ENCODE measurements around the gene AAK1.
"Not testable (repeated sequence)": the region's sequence is repeated elsewhere in the genome, so short reads cannot be mapped to it uniquely, and the experiment has no call there.

AAK1 gene

DNA sequence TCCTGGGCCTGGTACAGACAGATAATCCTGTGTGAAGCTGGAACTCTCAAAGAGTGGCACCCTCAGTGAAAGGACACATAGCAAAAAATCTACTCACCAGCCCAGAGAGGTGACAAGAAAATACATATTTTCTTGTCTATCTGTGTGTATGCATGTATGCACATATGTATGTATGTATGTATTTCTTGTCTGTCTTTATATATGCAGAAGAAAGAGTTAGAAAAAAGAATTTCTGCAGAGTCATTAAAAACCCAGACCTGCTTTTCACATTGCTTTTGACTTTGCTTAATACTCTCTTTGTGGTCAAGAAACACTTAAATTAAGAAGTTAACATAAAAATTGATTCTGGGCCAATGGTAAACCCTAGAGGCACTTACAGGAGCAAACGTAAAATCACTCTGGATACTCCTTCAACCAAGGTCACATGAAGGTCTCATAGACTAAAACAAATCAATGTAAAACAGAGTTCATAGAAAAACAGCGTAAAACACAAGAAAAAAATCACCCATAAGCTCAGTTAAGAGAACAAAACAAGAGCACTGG is 16.5 kb upstream of the AAK1 start:
- no peak for DNase-seq (ENCODE audit: low read depth)

- no peak for DNase-seq (ENCODE audit: low read depth)
Measured at GRCh38 chr2:69659349-69659748, 15.8 kb upstream of the AAK1 start.

DNA sequence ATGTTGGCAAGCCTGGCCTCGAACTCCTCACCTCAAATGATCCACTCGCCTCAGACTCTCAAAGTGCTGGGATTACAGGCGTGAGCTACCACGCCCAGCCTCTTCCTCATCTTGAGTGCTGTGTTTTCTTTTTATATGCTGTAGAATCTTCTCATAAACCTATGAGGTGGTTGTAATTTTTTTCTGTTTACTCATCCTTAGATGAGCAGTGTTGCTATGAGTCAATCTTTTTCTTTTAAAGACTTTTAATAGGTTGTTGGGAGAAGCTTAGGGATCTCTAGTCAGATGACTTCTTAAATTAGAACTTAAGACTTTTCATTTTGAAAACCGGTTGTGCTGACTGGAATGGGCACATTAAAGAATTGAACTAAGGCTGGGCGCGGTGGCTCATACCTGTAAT is 8.7 kb upstream of the AAK1 start:
- DNase-seq (ENCODE audit: low read depth): no peak

- DNase-seq (ENCODE audit: low read depth): not testable (repeated sequence)
Measured at GRCh38 chr2:69647196-69647595, 3.7 kb upstream of the AAK1 start.

DNA sequence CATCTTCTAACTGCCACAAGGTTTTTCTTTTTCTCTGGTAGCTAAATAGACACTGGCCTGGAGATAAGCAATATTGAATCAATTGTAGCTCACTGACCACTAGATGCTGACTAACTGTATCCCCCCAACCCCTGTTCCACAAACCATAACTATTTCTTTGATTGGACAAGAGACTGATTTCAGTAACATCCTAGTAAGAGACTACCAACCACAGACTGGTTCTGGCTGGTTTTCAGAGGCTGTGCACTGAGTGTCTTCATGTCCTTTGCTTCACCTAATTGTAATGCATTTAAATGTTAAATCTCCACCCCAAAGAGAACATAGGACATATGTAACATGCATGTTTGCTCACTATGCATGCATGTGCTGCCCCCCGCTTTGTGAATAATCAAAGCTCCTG is 3.2 kb upstream of the AAK1 start:
- no peak for DNase-seq (ENCODE audit: low read depth)

- no peak for DNase-seq (ENCODE audit: low read depth)
Measured at GRCh38 chr2:69645921-69646320, 2.4 kb upstream of the AAK1 start.

GRCh38 chr2:69645031-69645431 is 1.5 kb upstream of the AAK1 start:
- no peak for DNase-seq (ENCODE audit: low read depth)

- DNase-seq (ENCODE audit: low read depth): no peak
Measured at GRCh38 chr2:69644506-69644979, 1.0 kb upstream of the AAK1 start.

DNA sequence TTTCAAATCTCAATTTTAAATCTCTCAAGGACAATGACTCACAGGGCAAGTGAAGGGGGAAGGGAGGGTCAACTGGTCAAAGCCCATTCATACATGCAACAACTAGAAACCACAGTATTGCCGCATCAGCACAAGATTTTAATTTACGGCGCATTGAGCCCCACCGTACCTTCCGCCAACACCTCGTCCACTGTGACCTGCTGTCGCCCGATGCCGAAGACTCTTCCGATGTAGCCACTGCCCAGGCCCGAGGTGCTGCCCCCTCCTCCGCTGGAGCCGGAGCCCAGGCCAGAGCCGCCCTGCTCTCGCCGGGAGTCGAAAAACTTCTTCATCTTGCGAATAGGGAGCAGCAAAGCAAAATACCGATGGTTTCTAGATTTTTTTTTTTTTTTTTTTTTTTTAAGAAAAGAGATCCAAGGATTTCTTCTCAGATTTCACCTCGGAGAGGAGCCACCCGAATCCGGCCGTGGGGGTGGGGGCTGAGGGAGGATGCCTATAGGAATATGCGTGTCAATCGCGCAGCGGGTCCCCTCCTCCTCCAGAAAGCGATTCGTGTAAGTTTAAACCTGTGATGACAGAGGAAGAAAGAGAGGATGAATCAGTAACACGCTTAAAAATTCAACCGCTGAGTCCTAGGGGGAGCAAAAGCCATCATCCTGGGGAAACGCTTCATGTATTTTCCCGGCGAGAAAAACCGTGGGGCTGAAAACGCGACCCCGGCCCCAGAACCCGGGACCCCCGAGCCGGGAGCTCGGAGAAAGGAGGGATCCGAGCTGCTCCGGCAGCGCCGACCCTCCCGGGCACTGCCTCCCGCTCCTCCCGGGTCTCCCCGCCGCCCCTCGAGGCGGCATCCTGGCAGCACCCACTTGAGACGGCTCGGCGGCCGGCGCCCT is 584 bp downstream of the AAK1 start:
- DNase-seq (ENCODE audit: low read depth): no peak

- no peak for DNase-seq (ENCODE audit: low read depth)
Measured at GRCh38 chr2:69641887-69642708, 1.4 kb downstream of the AAK1 start.

DNA sequence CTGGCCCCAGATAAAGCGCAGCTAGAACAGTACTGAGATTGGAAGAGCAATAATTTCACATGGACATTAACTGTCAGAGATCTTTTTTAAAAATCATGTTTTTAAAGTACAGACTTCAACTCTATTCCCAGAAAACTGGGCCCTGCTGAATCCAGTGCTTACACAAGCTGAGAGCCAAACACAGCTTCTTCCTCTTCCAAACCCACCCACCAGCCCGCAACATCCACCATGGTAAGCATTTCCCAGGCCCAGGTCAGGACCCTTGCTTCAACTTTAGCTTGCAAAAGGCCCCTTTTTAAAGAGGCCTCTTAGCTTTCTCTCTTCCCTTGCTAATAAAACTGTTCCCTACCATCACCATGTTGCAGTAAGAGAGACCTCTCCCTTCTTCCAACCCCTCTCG is 2.1 kb downstream of the AAK1 start:
- no peak for DNase-seq (ENCODE audit: low read depth)

DNA sequence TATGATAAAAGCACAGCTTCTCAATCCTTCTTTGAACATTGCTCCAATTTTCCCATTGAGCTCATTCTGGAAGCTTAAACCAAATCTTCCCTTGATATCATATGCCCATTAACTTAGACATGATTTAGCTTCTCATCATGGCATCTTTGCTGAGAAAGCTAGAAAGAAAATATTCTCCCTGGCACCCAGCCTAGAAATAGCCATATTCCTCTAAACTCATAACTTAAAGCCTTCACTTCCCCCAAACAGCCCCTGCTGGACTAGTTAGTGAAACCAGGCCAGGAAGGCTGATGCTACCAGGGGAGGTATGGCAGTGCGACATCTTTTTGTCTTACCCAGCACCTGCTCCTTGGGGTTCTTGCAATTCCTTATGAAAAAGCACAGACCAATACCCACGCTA is 4.3 kb downstream of the AAK1 start:
- no peak for DNase-seq (ENCODE audit: low read depth)

- DNase-seq (ENCODE audit: low read depth): no peak
Measured at GRCh38 chr2:69638630-69639029, 4.9 kb downstream of the AAK1 start.

DNA sequence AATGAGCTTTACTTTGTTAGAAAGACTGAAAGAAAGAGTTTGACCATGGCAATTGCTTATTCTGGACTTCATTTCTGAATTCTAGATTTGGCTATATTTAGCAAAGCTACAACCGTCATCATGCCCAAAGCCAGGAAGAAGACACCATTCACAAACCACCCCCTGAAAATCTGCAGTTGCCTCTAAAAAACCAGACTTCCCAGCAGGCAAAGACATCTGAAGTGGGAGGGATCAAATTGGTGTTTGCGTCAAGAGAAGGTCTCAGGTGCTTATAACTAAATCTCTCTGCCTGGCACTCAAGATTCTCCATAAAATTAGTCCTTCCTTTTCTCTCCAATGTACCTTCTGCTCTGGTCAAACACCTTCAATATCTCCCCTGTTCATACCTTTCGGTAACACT is 5.6 kb downstream of the AAK1 start:
- DNase-seq (ENCODE audit: low read depth): no peak

DNA sequence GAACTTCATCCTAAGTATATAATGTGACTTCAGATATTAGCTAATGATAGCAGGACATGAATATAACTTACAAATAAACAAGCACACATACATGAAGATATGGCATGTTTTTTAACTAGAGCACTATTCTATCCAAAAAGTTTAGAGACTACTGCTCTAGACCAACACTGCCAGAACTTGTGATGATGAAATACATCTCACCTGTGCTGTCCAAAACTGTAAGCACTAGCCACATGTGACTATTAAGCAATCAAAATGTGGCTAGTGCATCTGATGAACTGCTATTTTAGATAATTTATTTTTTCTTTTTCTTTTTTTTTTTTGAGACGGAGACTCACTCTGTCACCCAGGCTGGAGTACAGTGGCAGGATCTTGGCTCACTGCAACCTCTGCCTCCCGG is 7.1 kb downstream of the AAK1 start:
- DNase-seq (ENCODE audit: low read depth): no peak

- DNase-seq (ENCODE audit: low read depth): no peak
Measured at GRCh38 chr2:69635432-69635831, 8.1 kb downstream of the AAK1 start.

DNA sequence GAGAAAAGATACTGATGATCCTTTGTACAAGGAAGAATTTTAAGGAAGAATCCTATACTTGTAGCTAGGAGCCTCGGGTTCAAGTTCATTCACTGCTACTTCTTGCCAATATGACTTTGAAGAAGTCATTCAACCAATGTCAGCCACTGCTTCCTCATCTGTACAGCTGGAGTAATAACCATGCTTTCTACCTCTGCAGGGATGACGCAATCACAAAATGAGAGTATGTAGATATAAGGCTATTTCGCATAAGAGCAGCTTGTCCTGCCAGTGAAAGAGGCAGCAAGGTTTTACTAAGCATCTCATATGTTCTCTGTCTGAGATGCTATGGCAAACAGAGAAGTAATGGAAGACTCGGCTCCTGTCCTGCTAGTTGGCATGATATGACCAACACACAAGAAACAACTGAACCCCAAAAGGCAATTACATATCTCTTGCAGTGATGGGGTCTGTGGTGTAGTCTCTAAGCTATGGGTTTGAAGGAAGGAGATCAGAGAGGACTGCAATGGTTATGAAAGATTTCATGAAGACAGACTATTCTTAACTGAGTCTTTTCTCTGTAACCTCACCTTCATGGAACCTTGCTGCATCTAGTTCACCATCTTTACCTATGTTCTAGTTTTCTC is 9.2 kb downstream of the AAK1 start:
- no peak for DNase-seq (ENCODE audit: low read depth)

GRCh38 chr2:69631402-69631801 is 12.1 kb downstream of the AAK1 start:
- DNase-seq (ENCODE audit: low read depth): no peak

DNA sequence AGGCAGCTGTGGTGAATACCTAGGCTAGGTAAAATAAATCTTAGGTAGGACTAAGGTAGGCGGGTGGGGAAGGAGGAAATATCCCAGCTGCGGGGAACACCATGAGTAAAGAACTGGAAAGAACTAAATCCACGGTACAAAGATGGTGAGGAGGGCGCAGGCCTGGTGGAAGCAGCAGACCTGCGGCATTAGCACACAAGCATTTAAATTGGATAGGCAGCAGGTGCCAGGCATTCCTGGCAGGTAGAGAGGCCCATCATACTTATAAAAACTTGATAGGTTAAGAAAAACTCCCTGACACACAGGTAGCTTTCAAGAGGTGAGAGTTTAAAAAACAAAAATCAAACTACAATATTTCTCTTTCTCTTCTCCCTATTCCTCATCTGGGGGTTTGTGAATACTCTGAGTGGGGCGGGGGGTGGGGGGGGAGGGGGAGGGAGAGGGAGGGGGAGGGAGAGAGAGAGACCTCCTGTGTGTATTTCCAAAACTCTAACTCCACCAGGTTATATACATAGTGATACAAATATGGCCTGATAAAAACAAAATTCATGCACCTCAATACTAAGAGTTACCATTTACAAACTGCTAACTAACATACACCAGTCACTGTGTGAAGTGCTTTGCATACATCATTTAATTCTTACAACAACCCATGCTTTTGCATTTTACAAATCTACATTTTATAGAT is 13.5 kb downstream of the AAK1 start:
- no peak for DNase-seq (ENCODE audit: low read depth)

DNA sequence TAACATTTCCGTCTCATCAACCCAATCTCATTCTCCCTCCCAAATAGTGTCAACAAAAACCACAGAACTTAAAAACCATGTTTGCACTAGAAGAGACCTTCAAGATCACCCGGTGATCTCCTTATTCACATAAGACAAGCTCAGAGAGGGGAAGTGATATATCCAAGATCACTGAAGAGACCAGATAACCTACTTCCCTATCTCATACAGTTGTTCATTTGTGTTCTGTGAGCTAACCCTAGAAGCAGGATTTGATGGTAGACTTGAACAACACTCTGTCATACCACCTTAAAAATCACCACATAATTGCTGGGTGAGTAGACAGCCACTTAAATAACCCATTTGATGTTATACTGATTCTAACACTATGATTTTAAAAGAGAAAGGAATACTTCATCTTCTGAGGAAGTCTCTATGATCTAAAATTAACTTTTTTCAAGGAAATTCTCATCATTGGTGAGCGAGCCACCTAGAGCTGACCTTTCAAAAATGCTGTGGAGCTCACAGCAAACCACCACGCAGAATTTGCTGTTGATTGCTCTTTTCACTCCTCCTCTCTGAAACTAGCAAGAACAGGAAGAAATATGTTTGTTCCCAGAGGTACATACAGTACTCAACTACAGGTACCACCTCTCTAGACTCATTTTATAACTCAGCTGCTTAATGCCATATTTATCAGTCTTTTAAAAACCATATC is 15.1 kb downstream of the AAK1 start:
- DNase-seq (ENCODE audit: low read depth): peak; percentile 54
